Spleen (tissue), 11 donors: ENCODE data around the gene INPP4B. TPM values are rescaled to one million over a fixed set of nuclear protein-coding genes. Genes with fewer than 3 reads are reported as not detected.

Experiments used
- DNase-seq: peaks from one replicate; pipeline ENCODE4 v3.0.0-alpha.2; 2020
- H3K27ac ChIP-seq, 8 donors: fragments of 200-600 bp; sonication (generic) in 7 of 8; 1 replicate in 4 of 8; 2 replicates in 4 of 8; pipeline versions ENCODE4 v1.5.0 to v1.8.0; 2016 to 2021; ENCODE audit warnings: inconsistent platforms in 4 of 8, mild to moderate bottlenecking in 4 of 8, moderate library complexity in 1 of 8
- H3K27me3 ChIP-seq, 7 donors: fragments of 200-600 bp; sonication (generic) in 6 of 7; replicated peaks in 1 of 7; 1 replicate in 4 of 7; 2 replicates in 3 of 7; pipeline versions ENCODE4 v1.5.0 to v1.8.0; 2016 to 2021; ENCODE audit warnings: inconsistent platforms in 3 of 7, mild to moderate bottlenecking in 1 of 7
- H3K36me3 ChIP-seq, 6 donors: fragments of 200-600 bp; sonication (generic) in 5 of 6; 1 replicate in 4 of 6; 2 replicates in 2 of 6; pipeline versions ENCODE4 v1.5.0 to v1.8.0; 2016 to 2021; ENCODE audit warnings: inconsistent platforms in 2 of 6
- H3K4me1 ChIP-seq, 6 donors: fragments of 200-600 bp; sonication (generic) in 5 of 6; 1 replicate in 3 of 6; 2 replicates in 3 of 6; pipeline versions ENCODE4 v1.5.0 to v1.8.0; 2016 to 2021; ENCODE audit warnings: inconsistent platforms in 3 of 6
- H3K4me3 ChIP-seq, 8 donors: fragments of 200-600 bp; sonication (generic) in 7 of 8; 1 replicate in 4 of 8; 2 replicates in 4 of 8; pipeline versions ENCODE4 v1.5.0 to v1.8.0; 2016 to 2021; ENCODE audit warnings: inconsistent platforms in 4 of 8, mild to moderate bottlenecking in 4 of 8, moderate library complexity in 2 of 8
- H3K9me3 ChIP-seq, 8 donors: fragments of 200-600 bp; sonication (generic) in 7 of 8; 1 replicate in 4 of 8; 2 replicates in 4 of 8; pipeline versions ENCODE4 v1.5.0 to v1.8.0; 2016 to 2021; ENCODE audit warnings: inconsistent platforms in 4 of 8
- CTCF ChIP-seq, 11 experiments: fragments of 200-600 bp in 7 of 11; fragments of 450-650 bp in 4 of 11; sonication (generic) in 4 of 11; IDR thresholded peaks in 8 of 11; conservative IDR thresholded peaks in 3 of 11; 1 replicate in 7 of 11; 2 replicates in 4 of 11; pipeline versions ENCODE4 v1.4.0 to v1.8.0; 2016 to 2021; ENCODE audit warnings: antibody characterized with exemption in 11 of 11, inconsistent platforms in 4 of 11, mild to moderate bottlenecking in 1 of 11
- POLR2A ChIP-seq, 3 donors: fragments of 450-650 bp; IDR thresholded peaks; one replicate each; pipeline ENCODE4 v1.5.1; 2017; ENCODE audit warnings: antibody characterized with exemption in 3 of 3, mild to moderate bottlenecking in 1 of 3
- POLR2AphosphoS5 ChIP-seq, 3 donors: sonication (generic); formaldehyde crosslinking; IDR thresholded peaks; one replicate each; pipeline ENCODE4 v1.5.1; 2017; ENCODE audit warnings: antibody characterized with exemption in 3 of 3
- WGBS, 5 donors: extraction: QIAGEN DNeasy Blood & Tissue Kit in 3 of 5; methylation state at CpG; one replicate each; pipeline versions ENCODE4 v1.1.5 to v1.1.7; 2013 to 2018; 5-methylcytosine and 5-hydroxymethylcytosine counted together
- intact Hi-C: fragments of 100-400 bp; cut with DNase I; formaldehyde crosslinking; loops from one replicate; pipeline ENCODE4 v1.15.0; 2023; ENCODE audit warnings: low total_unique reads
- polyA plus RNA-seq, 3 donors: library from polyadenylated mRNA; stranded (reverse); fragments of 200-250 nt; gene quantifications; one replicate each; pipeline ENCODE4 v1.2.1, GENCODE V29; 2013
- total RNA-seq, 7 donors: library from RNA; depleted of rRNA in 3 of 7; stranded (reverse); fragments of >200 nt in 3 of 7; fragmentation: NEBNext Ultra II Directional in 4 of 7; extraction: Animal tissue kit (Norgen Biotek cat#: 25700) in 4 of 7; gene quantifications; one replicate each; pipeline versions ENCODE4 v1.1.0 to v1.2.1, GENCODE V29; 2016 to 2021
- donor health status: healthy with polysubstance abuse.
- donor health status: DM: no; HTN: no; CAD: no; lungs with moderate emphysema.
- donor health status: DM: no; HTN: no; CAD: no.
- donor health status: Bipolar disorder and iron deficiency.
- donor health status: healthy.
- donor health status: DM: no; HTN: no; CAD: no.
- donor health status: DM: yes; HTN: yes; CAD: no.

The INPP4B gene
- total and polyA plus RNA-seq, 10 donors, result 0.78 to 31.6 (median 26.8) TPM

- H3K9me3 ChIP-seq, result no peaks in the 10 kb centered on the region
- no peaks in the 10 kb centered on the region for H3K36me3 ChIP-seq
- no peak overlapping the region for H3K27ac ChIP-seq
- WGBS, 5 donors, result 85 to 95% (median 90%) methylated on average over 2 of the region's 2 CpGs
- H3K4me3 ChIP-seq, result no peak overlapping the region
- H3K27me3 ChIP-seq, result no peaks in the 10 kb centered on the region
- H3K4me1 ChIP-seq, result no peaks in the 10 kb centered on the region
- DNase-seq, result no peak
- TF ChIP-seq CTCF (IDR thresholded peaks at IDR 0.05 in 8 of 11, conservative IDR thresholded peaks at IDR 0.05 in 3 of 11) (no peak), POLR2AphosphoS5 (IDR thresholded peaks at IDR 0.05) (no peak), POLR2A (IDR thresholded peaks at IDR 0.05) (no peak)
- intact Hi-C loops, result no loop called here
Observed at GRCh38 chr4:142683503-142683902, 162.6 kb downstream of the INPP4B start.

- Histone ChIP-seq H3K27ac (no peak overlapping the region), H3K27me3 (no peaks in the 10 kb centered on the region), H3K36me3 (no peaks in the 10 kb centered on the region), H3K4me3 (no peak overlapping the region), H3K4me1 (no peaks in the 10 kb centered on the region), H3K9me3 (peaks cover 4 to 62% (median 56%) of the 10 kb centered on the region in 8 donors)
- TF ChIP-seq CTCF (IDR thresholded peaks at IDR 0.05 in 8 of 11, conservative IDR thresholded peaks at IDR 0.05 in 3 of 11), result no peak
- TF ChIP-seq POLR2AphosphoS5 (IDR thresholded peaks at IDR 0.05), result no peak
- no peak for TF ChIP-seq POLR2A (IDR thresholded peaks at IDR 0.05)
- intact Hi-C loops, result no loop called here
- 84 to 94% (median 91%) methylated on average over 2 of the region's 2 CpGs for WGBS, 5 donors
- no peak for DNase-seq
Observed at GRCh38 chr4:142671516-142671915, 174.6 kb downstream of the INPP4B start.

- H3K9me3 ChIP-seq, result peaks cover 0 to 64% (median 39%) of the 10 kb centered on the region in 8 donors
- no peaks in the 10 kb centered on the region for H3K27me3 ChIP-seq
- no peak overlapping the region for H3K4me3 ChIP-seq
- no peaks in the 10 kb centered on the region for H3K36me3 ChIP-seq
- DNase-seq, result no peak
- H3K27ac ChIP-seq, result no peak overlapping the region
- H3K4me1 ChIP-seq, result no peaks in the 10 kb centered on the region
- intact Hi-C loops, result no loop called here
- 69 to 100% (median 79%) methylated on average over 1 of the region's 1 CpG for WGBS, 5 donors
- TF ChIP-seq POLR2A (IDR thresholded peaks at IDR 0.05) (no peak), CTCF (IDR thresholded peaks at IDR 0.05 in 8 of 11, conservative IDR thresholded peaks at IDR 0.05 in 3 of 11) (no peak), POLR2AphosphoS5 (IDR thresholded peaks at IDR 0.05) (no peak)
Observed at GRCh38 chr4:142663828-142664227, 182.3 kb downstream of the INPP4B start.

GRCh38 chr4:142660728-142661127 is 185.4 kb downstream of the INPP4B start:
- intact Hi-C loops, result no loop called here
- no peak for DNase-seq
- H3K4me3 ChIP-seq, result no peak overlapping the region
- H3K27ac ChIP-seq, result no peak overlapping the region
- no peaks in the 10 kb centered on the region for H3K36me3 ChIP-seq
- H3K4me1 ChIP-seq, result no peaks in the 10 kb centered on the region
- H3K27me3 ChIP-seq, result no peaks in the 10 kb centered on the region
- H3K9me3 ChIP-seq, result peaks cover 7 to 76% (median 50%) of the 10 kb centered on the region in 8 donors
- no peak for TF ChIP-seq POLR2A (IDR thresholded peaks at IDR 0.05)
- no peak for TF ChIP-seq POLR2AphosphoS5 (IDR thresholded peaks at IDR 0.05)
- TF ChIP-seq CTCF (IDR thresholded peaks at IDR 0.05 in 8 of 11, conservative IDR thresholded peaks at IDR 0.05 in 3 of 11), result no peak
- WGBS, 5 donors, result 76 to 96% (median 88%) methylated on average over 8 of the region's 8 CpGs
